ENCODE measurements around the gene MGME1.

- TF ChIP-seq CTCF (conservative IDR thresholded peaks at IDR 0.05 in 1 of 2, IDR thresholded peaks at IDR 0.05 in 1 of 2; ENCODE audit: low read depth in 1 of 2, low read length in 2 of 2) (no peak), EZH2 (IDR thresholded peaks at IDR 0.05; ENCODE audit: low read length, missing control alignments) (no peak)
These were observed 65.2 kb downstream of the MGME1 start for GRCh38 chr20:18034039-18034438.

Data from fibroblast of lung (primary cell).